ENCODE measurements around the gene TMEM119. TPM values are rescaled to one million over a fixed set of nuclear protein-coding genes. Genes with fewer than 3 reads are reported as not detected.
"Not testable (repeated sequence)": the region's sequence is repeated elsewhere in the genome, so short reads cannot be mapped to it uniquely, and the experiment has no call there.

TMEM119 gene
- total and polyA plus RNA-seq, 2 of the 13 experiments (the other 11 are each of a cell fraction or from before 2014, with no cell fraction given), result not detected

DNA sequence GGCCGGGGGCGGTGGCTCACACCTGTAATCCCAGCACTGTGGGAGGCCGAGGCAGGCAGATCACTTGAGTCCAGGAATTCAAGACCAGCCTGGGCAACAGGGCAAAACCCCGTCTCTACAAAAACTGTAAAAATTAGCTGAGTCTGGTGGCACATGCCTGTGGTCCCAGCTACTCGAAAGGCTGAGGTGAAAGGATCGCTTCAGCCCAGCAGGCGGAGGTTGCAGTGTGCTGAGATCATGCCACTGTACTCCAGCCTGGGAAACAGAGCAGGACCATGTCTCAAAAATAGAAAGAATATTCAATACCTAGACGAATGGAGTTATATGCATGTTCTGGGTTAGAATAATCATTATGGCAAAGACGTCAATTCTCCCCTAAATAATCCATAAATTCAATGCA is 42.5 kb downstream of the TMEM119 start:
- Histone ChIP-seq H3K79me2 (ENCODE audit: insufficient read depth, low read length) (peaks cover 96% of the 10 kb centered on the region), H3K4me1 (ENCODE audit: insufficient read depth, low read length) (peaks cover 61% of the 10 kb centered on the region), H4K20me1 (ENCODE audit: insufficient read depth, low read length) (peaks cover 28% of the 10 kb centered on the region), H3K36me3 (replicated peaks in 1 of 2; ENCODE audit: control insufficient read depth in 1 of 2, insufficient read depth in 2 of 2, low read length in 2 of 2) (peaks cover 5 to 13% of the 10 kb centered on the region in 2 experiments)
- H3K9ac ChIP-seq (ENCODE audit: insufficient read depth, low read depth, low read length); CTCF ChIA-PET (ENCODE audit: low intra/inter-chr PET ratio, low total read pairs); BruUV-seq (replicated peaks); FAIRE-seq; H3K27me3 ChIP-seq (ENCODE audit: control insufficient read depth in 1 of 2, insufficient read depth in 2 of 2, low read length in 2 of 2); ATAC-seq; H3K9me3 ChIP-seq (ENCODE audit: low read length); H2AFZ ChIP-seq (ENCODE audit: low read length); H3K4me2 ChIP-seq (ENCODE audit: low read depth, low read length); in situ Hi-C loops (cut with HindIII; ENCODE audit: extremely low pct_ligation_motif_present, low pct_unique_long_range_greater_than_20kb); H3K27ac ChIP-seq (ENCODE audit: extremely low read length, insufficient read depth, low read length); DNase-seq (ENCODE audit: low spot score); H3K4me3 ChIP-seq (replicated peaks in 1 of 3; ENCODE audit: insufficient read depth in 1 of 3, low read depth in 2 of 3, low read length in 3 of 3); POLR2A ChIA-PET; intact Hi-C loops (cut with micrococcal nuclease; ENCODE audit: unreplicated experiment): not testable (repeated sequence)
- 93% methylated on average over 9 of the region's 9 CpGs for WGBS (ENCODE audit: low lambda C conversion rate)

DNA sequence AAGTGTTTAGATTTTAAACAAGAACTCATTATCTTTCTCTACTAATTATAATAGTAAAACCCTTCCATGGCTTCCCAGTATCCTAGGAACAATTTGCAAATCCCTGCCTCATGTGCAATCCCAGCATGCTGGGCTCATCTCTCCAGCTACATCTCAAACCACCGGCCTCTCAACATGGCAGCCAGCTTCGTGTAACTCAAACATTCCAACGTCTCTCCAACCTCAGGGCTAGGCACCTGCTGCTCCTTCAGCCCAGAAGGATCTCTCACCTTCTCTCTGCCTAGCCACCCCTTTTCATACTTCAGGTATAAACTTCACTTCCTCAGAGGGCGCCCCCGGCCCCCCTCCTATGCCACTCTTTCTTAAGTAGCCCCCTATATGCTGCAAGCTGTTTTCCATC is 44.1 kb downstream of the TMEM119 start:
- H2AFZ ChIP-seq (ENCODE audit: low read length), result no peak overlapping the region
- ChIA-PET CTCF (ENCODE audit: low intra/inter-chr PET ratio, low total read pairs) (no interaction called here), POLR2A (interaction anchor here (0.8 kb wide), 1 partner anchor 9 kb away, joined by 3 read pairs; the partner anchor contains the start of gene ISCU)
- FAIRE-seq (no peak), DNase-seq (ENCODE audit: low spot score) (no peak), ATAC-seq (no peak)
- no peak overlapping the region for H3K4me2 ChIP-seq (ENCODE audit: low read depth, low read length)
- peaks cover 50% of the 10 kb centered on the region for H3K4me1 ChIP-seq (ENCODE audit: insufficient read depth, low read length)
- no TSS peak for BruUV-seq (replicated peaks)
- 92% methylated on average over 5 of the region's 5 CpGs for WGBS (ENCODE audit: low lambda C conversion rate)
- no peaks in the 10 kb centered on the region for H3K9me3 ChIP-seq (ENCODE audit: low read length)
- H3K4me3 ChIP-seq (replicated peaks in 1 of 3; ENCODE audit: insufficient read depth in 1 of 3, low read depth in 2 of 3, low read length in 3 of 3), result no peak overlapping the region
- no peaks in the 10 kb centered on the region for H3K27me3 ChIP-seq (ENCODE audit: control insufficient read depth in 1 of 2, insufficient read depth in 2 of 2, low read length in 2 of 2)
- no peak for TF ChIP-seq ZSCAN31 (CRISPR knock-in tag; IDR thresholded peaks at IDR 0.05; ENCODE audit: low read depth)
- no peak for TF ChIP-seq DNMT1 (CRISPR knock-in tag; IDR thresholded peaks at IDR 0.05)
- TF ChIP-seq KLF6 (CRISPR knock-in tag; IDR thresholded peaks at IDR 0.05), result no peak
- no peak for TF ChIP-seq ASH2L (IDR thresholded peaks at IDR 0.05; ENCODE audit: insufficient read length, low read depth, low read length)
- TF ChIP-seq TOPORS (CRISPR knock-in tag; IDR thresholded peaks at IDR 0.05), result no peak
- no peak for TF ChIP-seq SNAI1 (CRISPR knock-in tag; IDR thresholded peaks at IDR 0.05; ENCODE audit: borderline replicate concordance)
- no peak for TF ChIP-seq ZNF230 (CRISPR knock-in tag; IDR thresholded peaks at IDR 0.05)
- TF ChIP-seq MBD4 (IDR thresholded peaks at IDR 0.05; ENCODE audit: borderline replicate concordance, low read length), result no peak
- TF ChIP-seq ZNF83 (CRISPR knock-in tag; IDR thresholded peaks at IDR 0.05; ENCODE audit: borderline replicate concordance), result no peak
- TF ChIP-seq ZNF441 (CRISPR knock-in tag; IDR thresholded peaks at IDR 0.05; ENCODE audit: borderline replicate concordance), result no peak
- TF ChIP-seq ZNF136 (CRISPR knock-in tag; IDR thresholded peaks at IDR 0.05; ENCODE audit: low read depth), result no peak
- TF ChIP-seq ONECUT2 (CRISPR knock-in tag; IDR thresholded peaks at IDR 0.05), result no peak
- intact Hi-C loops (cut with micrococcal nuclease; ENCODE audit: unreplicated experiment), result no loop called here
- peaks cover 8 to 17% of the 10 kb centered on the region in 2 experiments for H3K36me3 ChIP-seq (replicated peaks in 1 of 2; ENCODE audit: control insufficient read depth in 1 of 2, insufficient read depth in 2 of 2, low read length in 2 of 2)
- in situ Hi-C loops (cut with HindIII; ENCODE audit: extremely low pct_ligation_motif_present, low pct_unique_long_range_greater_than_20kb), result no loop called here
- peaks cover 24% of the 10 kb centered on the region for H4K20me1 ChIP-seq (ENCODE audit: insufficient read depth, low read length)
- H3K27ac ChIP-seq (ENCODE audit: extremely low read length, insufficient read depth, low read length), result no peak overlapping the region
- H3K9ac ChIP-seq (ENCODE audit: insufficient read depth, low read depth, low read length), result no peak overlapping the region
- H3K79me2 ChIP-seq (ENCODE audit: insufficient read depth, low read length), result peaks cover 94% of the 10 kb centered on the region
